Lower leg skin (tissue), 4 donors: ENCODE data around the gene GRIK4. TPM values are rescaled to one million over a fixed set of nuclear protein-coding genes. Genes with fewer than 3 reads are reported as not detected.

Experiments
- DNase-seq, 2 donors: peaks; one replicate each; pipeline ENCODE4 v3.0.0-alpha.2; 2019; ENCODE audit warnings: low spot score in 2 of 2
- H3K4me3 ChIP-seq: fragments of 200-600 bp; sonication (generic); 2 replicates; pipeline ENCODE4 v1.5.1; 2017; ENCODE audit warnings: mild to moderate bottlenecking, low read depth; ENCODE audit not compliant: poor library complexity, severe bottlenecking
- CTCF ChIP-seq, 3 donors: fragments of 450-650 bp; IDR thresholded peaks; one replicate each; pipeline ENCODE4 v1.5.1; 2016; ENCODE audit warnings: antibody characterized with exemption in 3 of 3, mild to moderate bottlenecking in 3 of 3, moderate library complexity in 2 of 3
- POLR2A ChIP-seq, 2 donors: fragments of 450-650 bp; IDR thresholded peaks; one replicate each; pipeline ENCODE4 v1.6.1; 2016 to 2017; ENCODE audit warnings: antibody characterized with exemption in 2 of 2, mild to moderate bottlenecking in 1 of 2, moderate library complexity in 1 of 2
- WGBS, 2 donors: methylation state at CpG; one replicate each; pipeline ENCODE4 v1.1.5; 2018; 5-methylcytosine and 5-hydroxymethylcytosine counted together
- intact Hi-C: fragments of 100-400 bp; cut with DNase I; formaldehyde crosslinking; loops from one replicate; pipeline ENCODE4 v1.15.0; 2023; ENCODE audit warnings: low total_unique reads
- total RNA-seq, 4 donors: library from RNA; depleted of rRNA; stranded (reverse); fragments of >200 nt; gene quantifications; one replicate each; pipeline ENCODE4 v1.1.0, GENCODE V29; 2016

The GRIK4 gene
- total RNA-seq, 4 donors from 2014 or later, result 0.06 to 0.67 TPM; not detected in 2

DNA sequence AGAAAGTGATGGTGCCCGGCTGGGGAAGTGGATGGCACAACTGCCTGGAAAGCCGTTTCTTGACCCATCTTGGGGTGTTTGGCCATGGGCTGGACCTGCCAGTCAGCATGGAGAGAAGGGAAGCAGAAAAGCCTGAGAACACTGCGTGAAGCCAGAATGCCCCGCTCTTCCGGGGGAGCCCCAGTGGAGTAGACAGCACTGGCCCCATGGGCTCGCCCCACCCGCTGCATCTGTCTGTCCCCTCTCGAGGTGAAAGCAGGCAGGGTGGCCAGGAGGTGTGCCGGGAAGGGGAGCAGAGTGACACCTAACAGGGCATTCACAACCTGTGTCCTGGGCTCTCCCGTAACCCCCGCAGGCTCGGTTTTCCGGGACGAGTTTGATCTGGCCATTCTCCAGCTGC lies 455.3 kb downstream of the GRIK4 start:
- TF ChIP-seq CTCF (IDR thresholded peaks at IDR 0.05) (no peak), POLR2A (IDR thresholded peaks at IDR 0.05) (no peak)
- intact Hi-C loops, result no loop called here
- WGBS, 2 donors, result 91 to 96% methylated on average over 14 of the region's 14 CpGs
- no peak for DNase-seq
- H3K4me3 ChIP-seq, result no peak overlapping the region

DNA sequence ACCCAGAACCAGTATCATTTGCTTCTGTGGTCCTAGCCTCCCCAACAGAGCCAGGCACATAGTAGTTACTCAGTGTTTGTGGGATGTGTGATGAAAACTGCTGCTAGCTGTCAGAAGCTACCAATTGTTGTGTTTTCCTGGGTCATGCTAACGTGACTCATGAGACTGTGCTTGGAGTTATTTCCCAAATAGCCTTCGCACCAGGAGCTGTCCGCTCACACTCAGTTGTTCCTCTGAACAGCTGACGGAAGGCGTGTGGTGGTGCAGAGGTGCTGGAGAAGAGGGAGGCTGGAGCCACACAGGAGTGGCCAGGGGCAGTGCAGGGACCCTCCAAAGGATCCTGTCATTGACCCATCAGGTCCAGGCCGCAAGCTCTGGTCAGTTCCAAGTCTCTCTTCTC lies 458.4 kb downstream of the GRIK4 start:
- no peak overlapping the region for H3K4me3 ChIP-seq
- TF ChIP-seq CTCF (IDR thresholded peaks at IDR 0.05) (no peak), POLR2A (IDR thresholded peaks at IDR 0.05) (no peak)
- intact Hi-C loops, result no loop called here
- 89 to 92% methylated on average over 6 of the region's 6 CpGs for WGBS, 2 donors
- no peak for DNase-seq

- no peak for DNase-seq
- H3K4me3 ChIP-seq, result no peak overlapping the region
- no peak for TF ChIP-seq CTCF (IDR thresholded peaks at IDR 0.05)
- no peak for TF ChIP-seq POLR2A (IDR thresholded peaks at IDR 0.05)
- intact Hi-C loops, result no loop called here
- 85 to 93% methylated on average over 4 of the region's 4 CpGs for WGBS, 2 donors
Observed at GRCh38 chr11:120971825-120972224, 460.3 kb downstream of the GRIK4 start.

GRCh38 chr11:120972621-120973020 lies 461.1 kb downstream of the GRIK4 start:
- 91% methylated on average over 6 of the region's 6 CpGs for WGBS, 2 donors
- intact Hi-C loops, result no loop called here
- TF ChIP-seq CTCF (IDR thresholded peaks at IDR 0.05) (no peak), POLR2A (IDR thresholded peaks at IDR 0.05) (no peak)
- no peak for DNase-seq
- H3K4me3 ChIP-seq, result no peak overlapping the region

DNA sequence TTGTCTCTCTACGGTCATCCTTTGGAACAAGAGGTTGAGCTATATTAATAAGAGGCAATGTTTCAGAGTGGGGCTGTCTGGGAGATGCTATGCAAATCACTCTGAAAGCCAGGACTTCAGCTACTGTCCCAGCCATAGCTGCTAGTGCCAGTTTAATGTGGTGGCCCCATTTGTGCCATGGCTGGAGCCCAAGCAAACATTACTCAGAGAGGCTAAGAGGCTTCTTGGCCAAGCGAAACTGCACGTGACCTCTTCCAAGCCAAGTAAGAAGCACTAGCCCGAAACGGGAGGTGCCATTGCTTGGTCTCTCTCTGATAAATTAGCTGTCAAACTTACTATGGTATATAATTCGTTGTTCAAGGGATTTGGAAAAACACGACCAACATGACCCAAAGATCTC lies 462.0 kb downstream of the GRIK4 start:
- 83 to 85% methylated on average over 7 of the region's 7 CpGs for WGBS, 2 donors
- DNase-seq, result no peak
- H3K4me3 ChIP-seq, result no peak overlapping the region
- TF ChIP-seq POLR2A (IDR thresholded peaks at IDR 0.05) (no peak), CTCF (IDR thresholded peaks at IDR 0.05) (no peak)
- intact Hi-C loops, result no loop called here

DNA sequence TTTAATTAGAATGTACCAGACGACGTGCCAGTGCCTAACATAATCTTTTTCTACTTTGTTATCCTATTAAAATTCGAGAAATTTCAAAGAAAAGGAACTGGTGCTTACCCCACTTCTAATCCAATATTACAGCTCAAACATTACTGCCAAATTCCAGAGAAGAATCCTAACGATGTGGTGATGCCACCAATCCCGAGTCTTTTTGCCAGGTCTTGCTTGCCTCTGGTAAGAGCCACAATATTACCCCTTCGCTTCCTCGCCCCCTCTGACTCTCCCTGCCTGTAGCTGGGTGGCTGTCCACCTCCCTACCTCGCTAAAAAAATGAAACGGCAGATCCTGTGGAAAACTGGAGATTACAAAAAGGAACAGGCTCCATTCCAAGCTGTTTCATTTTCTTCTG lies 462.9 kb downstream of the GRIK4 start:
- 59 to 63% methylated on average over 9 of the region's 9 CpGs for WGBS, 2 donors
- TF ChIP-seq POLR2A (IDR thresholded peaks at IDR 0.05), result no peak
- no peak for TF ChIP-seq CTCF (IDR thresholded peaks at IDR 0.05)
- no peak for DNase-seq
- intact Hi-C loops, result no loop called here
- H3K4me3 ChIP-seq, result no peak overlapping the region
